ENCODE measurements around the gene CNOT2.

CNOT2 gene

GRCh38 chr12:70307868-70308267 is 64.6 kb downstream of the CNOT2 start:
- in situ Hi-C loops (cut with HindIII; ENCODE audit: low sequenced_read_pairs) = no loop called here
- TF ChIP-seq CTCF (IDR thresholded peaks at IDR 0.05; ENCODE audit: low read depth, low read length) = no peak
- H3K4me3 ChIP-seq (ENCODE audit: low read depth, low read length) = no peak overlapping the region
- DNase-seq (ENCODE audit: low read depth, low spot score) = no peak

- H3K4me3 ChIP-seq (ENCODE audit: low read depth, low read length) = no peak overlapping the region
- DNase-seq (ENCODE audit: low read depth, low spot score) = no peak
- no peak for TF ChIP-seq CTCF (IDR thresholded peaks at IDR 0.05; ENCODE audit: low read depth, low read length)
- in situ Hi-C loops (cut with HindIII; ENCODE audit: low sequenced_read_pairs) = no loop called here
These were observed 66.1 kb downstream of the CNOT2 start for GRCh38 chr12:70309348-70309747.

GRCh38 chr12:70314145-70314544 is 70.9 kb downstream of the CNOT2 start:
- TF ChIP-seq CTCF (IDR thresholded peaks at IDR 0.05; ENCODE audit: low read depth, low read length) = no peak
- in situ Hi-C loops (cut with HindIII; ENCODE audit: low sequenced_read_pairs) = no loop called here
- H3K4me3 ChIP-seq (ENCODE audit: low read depth, low read length) = no peak overlapping the region
- DNase-seq (ENCODE audit: low read depth, low spot score) = no peak

GRCh38 chr12:70317781-70318180 is 74.5 kb downstream of the CNOT2 start:
- H3K4me3 ChIP-seq (ENCODE audit: low read depth, low read length) = no peak overlapping the region
- peak; percentile 36 for DNase-seq (ENCODE audit: low read depth, low spot score)
- in situ Hi-C loops (cut with HindIII; ENCODE audit: low sequenced_read_pairs) = no loop called here
- no peak for TF ChIP-seq CTCF (IDR thresholded peaks at IDR 0.05; ENCODE audit: low read depth, low read length)

- in situ Hi-C loops (cut with HindIII; ENCODE audit: low sequenced_read_pairs) = no loop called here
- no peak for TF ChIP-seq CTCF (IDR thresholded peaks at IDR 0.05; ENCODE audit: low read depth, low read length)
These were observed 76.4 kb downstream of the CNOT2 start for GRCh38 chr12:70319605-70320004.

GRCh38 chr12:70321191-70321590 is 78.0 kb downstream of the CNOT2 start:
- no peak overlapping the region for H3K4me3 ChIP-seq (ENCODE audit: low read depth, low read length)
- DNase-seq (ENCODE audit: low read depth, low spot score) = no peak
- in situ Hi-C loops (cut with HindIII; ENCODE audit: low sequenced_read_pairs) = no loop called here
- no peak for TF ChIP-seq CTCF (IDR thresholded peaks at IDR 0.05; ENCODE audit: low read depth, low read length)

More at GRCh38 chr12:70319605-70320004, 76.4 kb downstream of the CNOT2 start:
- H3K4me3 ChIP-seq (ENCODE audit: low read depth, low read length) = no peak overlapping the region
- DNase-seq (ENCODE audit: low read depth, low spot score) = no peak

DNA sequence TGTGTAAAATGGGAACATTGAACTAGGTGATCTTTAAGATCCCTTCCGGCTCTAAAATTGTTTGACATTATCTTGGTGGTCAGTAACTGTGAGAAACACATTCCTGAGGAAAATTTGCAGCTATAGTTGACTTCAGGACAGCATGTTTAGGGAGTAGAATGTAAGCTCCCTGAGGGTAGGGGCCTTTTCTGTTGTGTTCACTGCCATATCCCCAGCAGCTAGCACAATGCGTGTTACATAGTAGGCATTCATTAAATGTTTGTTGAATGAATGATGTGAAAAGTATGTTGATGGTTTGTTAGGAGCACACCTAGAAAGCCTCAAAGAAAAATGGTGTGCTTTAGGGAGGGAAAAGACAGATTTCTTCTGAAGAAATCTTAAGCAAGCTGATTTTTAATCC is 84.3 kb downstream of the CNOT2 start:
- H3K4me3 ChIP-seq (ENCODE audit: low read depth, low read length) = no peak overlapping the region
- no peak for DNase-seq (ENCODE audit: low read depth, low spot score)
- TF ChIP-seq CTCF (IDR thresholded peaks at IDR 0.05; ENCODE audit: low read depth, low read length) = no peak
- in situ Hi-C loops (cut with HindIII; ENCODE audit: low sequenced_read_pairs) = no loop called here
